DND-41 (cell line): ENCODE data around the gene TMEM61.
A peak's percentile ranks its signal among the peaks of the same experiment; 100 is the strongest.

Experiments
- CTCF ChIP-seq: IDR thresholded peaks from 2 replicates; pipeline ENCODE4 v1.5.1; 2012; ENCODE audit warnings: borderline replicate concordance, low read length, moderate library complexity, mild to moderate bottlenecking; ENCODE audit not compliant: poor library complexity, severe bottlenecking; ENCODE audit errors: extremely low read depth
- EZH2 ChIP-seq: IDR thresholded peaks from 3 replicates; pipeline ENCODE4 v1.6.1; 2012; ENCODE audit warnings: borderline replicate concordance, low read depth, mild to moderate bottlenecking, moderate library complexity, low read length, inconsistent platforms; ENCODE audit not compliant: severe bottlenecking

- TF ChIP-seq CTCF (peak; percentile 63), EZH2 (no peak)
Measured at GRCh38 chr1:54996359-54996868, 16.0 kb downstream of the TMEM61 start.
